ENCODE results near the gene SDK1. TPM values are rescaled to one million over a fixed set of nuclear protein-coding genes. Genes with fewer than 3 reads are reported as not detected.
"Not testable (repeated sequence)": the region's sequence is repeated elsewhere in the genome, so short reads cannot be mapped to it uniquely, and the experiment has no call there.

SDK1 gene
- total RNA-seq, 1 donor = 0.36 TPM

- Histone ChIP-seq H3K79me2 (ENCODE audit: insufficient read depth, low read length) (no peaks in the 10 kb centered on the region), H3K4me3 (ENCODE audit: insufficient read depth, low read length) (no peak overlapping the region), H3K4me2 (ENCODE audit: insufficient read depth, low read length) (no peak overlapping the region), H3K9me3 (ENCODE audit: low read depth, low read length) (no peaks in the 10 kb centered on the region), H3K4me1 (ENCODE audit: insufficient read depth, low read length) (no peaks in the 10 kb centered on the region), H3K27me3 (ENCODE audit: insufficient read depth, low read length) (no peaks in the 10 kb centered on the region), H4K20me1 (ENCODE audit: insufficient read depth, low read length) (no peaks in the 10 kb centered on the region), H3K27ac (ENCODE audit: low read depth, low read length) (no peak overlapping the region), H2AFZ (ENCODE audit: low read length) (no peak overlapping the region), H3K36me3 (ENCODE audit: insufficient read depth, low read length) (no peaks in the 10 kb centered on the region)
- DNase-seq (ENCODE audit: insufficient read length, low spot score, missing footprints) = no peak
- TF ChIP-seq CTCF (IDR thresholded peaks at IDR 0.05; ENCODE audit: extremely low read depth, low read depth, low read length) = no peak
These were observed 404.2 kb downstream of the SDK1 start for GRCh38 chr7:3705258-3705657.

- H2AFZ ChIP-seq (ENCODE audit: low read length); H3K4me1 ChIP-seq (ENCODE audit: insufficient read depth, low read length); H3K9me3 ChIP-seq (ENCODE audit: low read depth, low read length); H3K27me3 ChIP-seq (ENCODE audit: insufficient read depth, low read length); H3K4me3 ChIP-seq (ENCODE audit: insufficient read depth, low read length); DNase-seq (ENCODE audit: insufficient read length, low spot score, missing footprints); H3K36me3 ChIP-seq (ENCODE audit: insufficient read depth, low read length); H3K79me2 ChIP-seq (ENCODE audit: insufficient read depth, low read length); H3K27ac ChIP-seq (ENCODE audit: low read depth, low read length); H4K20me1 ChIP-seq (ENCODE audit: insufficient read depth, low read length); H3K4me2 ChIP-seq (ENCODE audit: insufficient read depth, low read length): not testable (repeated sequence)
These were observed 405.0 kb downstream of the SDK1 start for GRCh38 chr7:3706091-3706490.

- no peak for TF ChIP-seq CTCF (IDR thresholded peaks at IDR 0.05; ENCODE audit: extremely low read depth, low read depth, low read length)
- H3K79me2 ChIP-seq (ENCODE audit: insufficient read depth, low read length) = no peaks in the 10 kb centered on the region
- no peak overlapping the region for H2AFZ ChIP-seq (ENCODE audit: low read length)
- no peak overlapping the region for H3K27ac ChIP-seq (ENCODE audit: low read depth, low read length)
- DNase-seq (ENCODE audit: insufficient read length, low spot score, missing footprints) = no peak
- H3K4me1 ChIP-seq (ENCODE audit: insufficient read depth, low read length) = no peaks in the 10 kb centered on the region
- no peaks in the 10 kb centered on the region for H4K20me1 ChIP-seq (ENCODE audit: insufficient read depth, low read length)
- H3K36me3 ChIP-seq (ENCODE audit: insufficient read depth, low read length) = no peaks in the 10 kb centered on the region
- no peak overlapping the region for H3K4me2 ChIP-seq (ENCODE audit: insufficient read depth, low read length)
- no peak overlapping the region for H3K4me3 ChIP-seq (ENCODE audit: insufficient read depth, low read length)
- H3K9me3 ChIP-seq (ENCODE audit: low read depth, low read length) = no peaks in the 10 kb centered on the region
- H3K27me3 ChIP-seq (ENCODE audit: insufficient read depth, low read length) = no peaks in the 10 kb centered on the region
These were observed 409.1 kb downstream of the SDK1 start for GRCh38 chr7:3710122-3710521.

GRCh38 chr7:3710531-3710930 is 409.5 kb downstream of the SDK1 start:
- Histone ChIP-seq H3K4me1 (ENCODE audit: insufficient read depth, low read length) (no peaks in the 10 kb centered on the region), H3K36me3 (ENCODE audit: insufficient read depth, low read length) (no peaks in the 10 kb centered on the region), H3K4me2 (ENCODE audit: insufficient read depth, low read length) (no peak overlapping the region), H4K20me1 (ENCODE audit: insufficient read depth, low read length) (no peaks in the 10 kb centered on the region), H2AFZ (ENCODE audit: low read length) (no peak overlapping the region), H3K4me3 (ENCODE audit: insufficient read depth, low read length) (no peak overlapping the region), H3K27me3 (ENCODE audit: insufficient read depth, low read length) (no peaks in the 10 kb centered on the region), H3K9me3 (ENCODE audit: low read depth, low read length) (no peaks in the 10 kb centered on the region), H3K27ac (ENCODE audit: low read depth, low read length) (no peak overlapping the region), H3K79me2 (ENCODE audit: insufficient read depth, low read length) (no peaks in the 10 kb centered on the region)
- DNase-seq (ENCODE audit: insufficient read length, low spot score, missing footprints) = no peak
- no peak for TF ChIP-seq CTCF (IDR thresholded peaks at IDR 0.05; ENCODE audit: extremely low read depth, low read depth, low read length)

All from osteoblast (primary cell).